Mesenchymal stem cell (in vitro differentiated cells and primary cell): ENCODE measurements around the gene TAMALIN.
A peak's percentile ranks its signal among the peaks of the same experiment; 100 is the strongest.

Source experiments
- DNase-seq: peaks from one replicate; pipeline ENCODE4 v3.0.0-alpha.2; 2013
- H2AFZ ChIP-seq: one replicate; pipeline ENCODE4 v1.6.1; 2013; ENCODE audit warnings: low read depth, mild to moderate bottlenecking, control low read depth, inconsistent platforms, low read length, moderate library complexity
- H2AK5ac ChIP-seq: 2 replicates; pipeline ENCODE4 v1.6.1; 2013; ENCODE audit warnings: low read length, moderate library complexity, mild to moderate bottlenecking, inconsistent platforms; ENCODE audit not compliant: severe bottlenecking
- H2BK120ac ChIP-seq: one replicate; pipeline ENCODE4 v1.6.1; 2013; ENCODE audit warnings: low read depth, mild to moderate bottlenecking, inconsistent platforms, low read length, moderate library complexity
- H2BK12ac ChIP-seq, 2 experiments: one replicate each; pipeline ENCODE4 v1.6.1; 2013; ENCODE audit warnings: inconsistent platforms in 2 of 2, low read length in 2 of 2, mild to moderate bottlenecking in 2 of 2, moderate library complexity in 2 of 2, control low read depth in 1 of 2
- H2BK15ac ChIP-seq: one replicate; pipeline ENCODE4 v1.6.1; 2013; ENCODE audit warnings: mild to moderate bottlenecking, low read depth, inconsistent platforms; ENCODE audit not compliant: poor library complexity, severe bottlenecking
- H2BK5ac ChIP-seq: 2 replicates; pipeline ENCODE4 v1.6.1; 2013; ENCODE audit warnings: low read depth, mild to moderate bottlenecking, low read length, control low read depth, inconsistent platforms; ENCODE audit not compliant: poor library complexity, severe bottlenecking
- H3K14ac ChIP-seq, 2 experiments: one replicate each; pipeline ENCODE4 v1.6.1; 2013; ENCODE audit warnings: inconsistent platforms in 2 of 2, low read length in 2 of 2, control low read depth in 1 of 2, mild to moderate bottlenecking in 1 of 2, moderate library complexity in 1 of 2
- H3K18ac ChIP-seq, 2 experiments: one replicate each; pipeline ENCODE4 v1.6.1; 2013; ENCODE audit warnings: inconsistent platforms in 2 of 2, low read length in 2 of 2, control low read depth in 1 of 2, low read depth in 1 of 2, mild to moderate bottlenecking in 1 of 2
- H3K23ac ChIP-seq, 2 experiments: one replicate each; pipeline ENCODE4 v1.6.1; 2013; ENCODE audit warnings: inconsistent platforms in 2 of 2, low read length in 2 of 2, mild to moderate bottlenecking in 2 of 2, moderate library complexity in 2 of 2, control low read depth in 1 of 2
- H3K27ac ChIP-seq: 2 replicates; pipeline ENCODE4 v1.5.1; 2013; ENCODE audit warnings: mild to moderate bottlenecking, moderate library complexity, low read length, control low read depth, inconsistent platforms; ENCODE audit not compliant: poor library complexity, severe bottlenecking
- H3K27me3 ChIP-seq, 2 experiments: 2 replicates each; pipeline versions ENCODE4 v1.6.1 to v1.7.0; 2013; ENCODE audit warnings: low read length in 2 of 2, mild to moderate bottlenecking in 2 of 2, moderate library complexity in 2 of 2, control low read depth in 1 of 2, inconsistent platforms in 1 of 2; ENCODE audit not compliant: control insufficient read depth in 1 of 2, insufficient read depth in 1 of 2
- H3K36me3 ChIP-seq, 2 experiments: 2 replicates each; pipeline versions ENCODE4 v1.6.1 to v1.7.0; 2013; ENCODE audit warnings: low read length in 2 of 2, control low read depth in 1 of 2, inconsistent platforms in 1 of 2, low read depth in 1 of 2, mild to moderate bottlenecking in 1 of 2; ENCODE audit not compliant: insufficient read depth in 2 of 2, control insufficient read depth in 1 of 2
- H3K4ac ChIP-seq, 2 experiments: one replicate each; pipeline ENCODE4 v1.6.1; 2013; ENCODE audit warnings: inconsistent platforms in 2 of 2, low read length in 2 of 2, mild to moderate bottlenecking in 2 of 2, moderate library complexity in 2 of 2, control low read depth in 1 of 2, low read depth in 1 of 2
- H3K4me1 ChIP-seq: 2 replicates; pipeline ENCODE4 v1.6.1; 2013; ENCODE audit warnings: low read depth, low read length, control low read depth; ENCODE audit not compliant: control insufficient read depth, insufficient read depth
- H3K4me2 ChIP-seq: 2 replicates; pipeline ENCODE4 v1.6.1; 2013; ENCODE audit warnings: low read length, mild to moderate bottlenecking, inconsistent platforms; ENCODE audit not compliant: poor library complexity, severe bottlenecking
- H3K4me3 ChIP-seq, 2 experiments: 2 replicates each; pipeline versions ENCODE4 v1.5.1 to v1.7.0; 2013; ENCODE audit warnings: low read length in 2 of 2, mild to moderate bottlenecking in 2 of 2, control low read depth in 1 of 2, low read depth in 1 of 2; ENCODE audit not compliant: insufficient read depth in 1 of 2
- H3K79me1 ChIP-seq: replicated peaks from 2 replicates; pipeline ENCODE4 v1.6.1; 2013; ENCODE audit warnings: mild to moderate bottlenecking, control low read depth, low read length, inconsistent platforms; ENCODE audit not compliant: poor library complexity, severe bottlenecking
- H3K9ac ChIP-seq: 2 replicates; pipeline ENCODE4 v1.7.0; 2013; ENCODE audit warnings: mild to moderate bottlenecking, low read length, moderate library complexity
- H3K9me3 ChIP-seq: 2 replicates; pipeline ENCODE4 v1.7.0; 2013; ENCODE audit warnings: mild to moderate bottlenecking, low read length; ENCODE audit not compliant: control insufficient read depth
- H4K8ac ChIP-seq: one replicate; pipeline ENCODE4 v1.6.1; 2013; ENCODE audit warnings: inconsistent platforms, mild to moderate bottlenecking, low read length, moderate library complexity
- H4K91ac ChIP-seq: one replicate; pipeline ENCODE4 v1.6.1; 2013; ENCODE audit warnings: mild to moderate bottlenecking, low read length, inconsistent platforms
- WGBS: methylation state at CpG from one replicate; pipeline ENCODE4 v1.1.7; 2013; ENCODE audit warnings: mixed read lengths; 5-methylcytosine and 5-hydroxymethylcytosine counted together

The TAMALIN gene

DNA sequence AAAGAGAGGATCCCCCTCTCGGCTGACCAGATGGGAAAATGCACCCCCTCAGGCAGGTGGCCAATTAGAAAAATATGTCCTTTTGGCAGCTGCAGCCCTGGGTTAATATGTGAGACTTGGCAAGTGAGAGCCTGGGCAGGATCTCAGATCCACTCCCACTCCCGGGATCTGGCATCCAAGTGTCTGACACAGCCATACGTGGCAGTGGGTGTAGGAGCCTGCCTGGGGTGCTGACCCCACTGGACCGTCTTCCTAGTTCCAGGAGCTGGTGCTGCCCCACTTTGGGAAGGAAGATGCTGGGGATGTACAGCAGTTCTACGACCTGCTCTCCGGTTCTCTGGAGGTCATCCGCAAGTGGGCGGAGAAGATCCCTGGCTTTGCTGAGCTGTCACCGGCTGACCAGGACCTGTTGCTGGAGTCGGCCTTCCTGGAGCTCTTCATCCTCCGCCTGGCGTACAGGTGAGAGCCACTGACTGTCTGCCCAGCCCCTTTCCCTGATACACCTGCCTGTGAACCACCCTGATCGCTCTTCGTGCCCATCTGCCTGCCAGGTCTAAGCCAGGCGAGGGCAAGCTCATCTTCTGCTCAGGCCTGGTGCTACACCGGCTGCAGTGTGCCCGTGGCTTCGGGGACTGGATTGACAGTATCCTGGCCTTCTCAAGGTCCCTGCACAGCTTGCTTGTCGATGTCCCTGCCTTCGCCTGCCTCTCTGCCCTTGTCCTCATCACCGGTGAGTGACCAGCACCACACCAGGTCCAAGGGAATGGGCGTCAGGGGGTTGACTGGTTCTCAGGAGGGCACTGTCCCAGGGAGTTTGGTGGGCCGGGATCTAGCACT, 50.3 kb downstream of the TAMALIN start:
- Histone ChIP-seq H3K4me2 (no peak overlapping the region), H2BK5ac (no peak overlapping the region), H2BK15ac (no peak overlapping the region), H4K8ac (no peak overlapping the region), H2BK12ac (no peak overlapping the region), H3K4me1 (no peaks in the 10 kb centered on the region), H2AK5ac (no peak overlapping the region), H3K18ac (no peak overlapping the region), H4K91ac (no peak overlapping the region), H3K14ac (no peak overlapping the region), H3K27ac (no peak overlapping the region), H3K9me3 (no peaks in the 10 kb centered on the region), H3K36me3 (peaks cover 0 to 16% of the 10 kb centered on the region in 2 experiments), H2BK120ac (no peak overlapping the region), H3K27me3 (no peaks in the 10 kb centered on the region), H3K4me3 (no peak overlapping the region), H3K9ac (peak overlapping the region; percentile 16), H2AFZ (no peak overlapping the region), H3K23ac (no peak overlapping the region), H3K4ac (no peak overlapping the region), H3K79me1 (no peaks in the 10 kb centered on the region)
- WGBS, result 93% methylated on average over 23 of the region's 23 CpGs
- DNase-seq, result no peak

DNA sequence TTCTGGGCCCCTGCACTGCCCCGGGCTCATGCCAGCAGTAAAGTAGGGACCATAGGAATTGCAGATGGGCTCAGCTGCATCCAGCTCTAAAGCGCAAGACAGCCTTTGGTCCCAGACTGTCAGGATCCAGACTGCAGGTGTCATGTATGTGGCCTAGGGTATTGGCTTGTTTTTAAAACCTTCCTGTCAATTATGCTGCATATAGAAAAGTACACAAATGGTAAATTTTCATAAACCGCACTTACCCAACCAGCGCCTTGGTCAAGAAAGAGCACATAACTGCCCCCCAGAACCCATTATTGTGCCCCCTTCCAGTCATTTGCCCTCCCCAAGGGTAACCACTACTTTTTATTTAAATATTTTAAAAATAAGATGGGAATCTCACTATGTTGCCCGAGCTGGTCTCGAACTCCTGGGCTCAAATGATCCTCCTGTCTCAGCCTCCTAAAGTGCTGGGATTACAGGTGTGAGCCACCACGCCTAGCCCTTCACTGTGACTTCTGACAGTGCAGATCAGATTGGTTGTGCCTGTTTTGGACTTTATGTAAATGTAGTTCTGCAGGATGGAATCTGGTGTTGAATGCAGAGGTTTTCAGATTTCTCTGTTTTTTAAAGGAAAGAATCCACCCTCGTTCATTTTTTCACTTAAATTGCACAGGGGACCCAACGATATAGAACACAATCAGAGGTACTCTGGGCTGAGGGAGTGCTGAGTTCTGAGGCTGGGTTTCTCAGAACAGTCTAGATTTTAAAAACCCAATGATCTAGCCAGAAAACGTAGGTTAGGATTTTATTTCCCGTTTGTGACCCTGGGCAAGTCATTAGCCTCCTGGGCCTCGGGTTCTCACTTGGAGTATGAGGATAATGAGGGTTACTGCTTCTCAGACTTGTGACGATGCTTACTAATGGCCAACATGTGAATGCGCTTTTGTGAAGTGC, 51.2 kb downstream of the TAMALIN start:
- Histone ChIP-seq H3K4me1 (no peaks in the 10 kb centered on the region), H2BK120ac (no peak overlapping the region), H2BK15ac (no peak overlapping the region), H3K79me1 (no peaks in the 10 kb centered on the region), H3K36me3 (peaks cover 0 to 16% of the 10 kb centered on the region in 2 experiments), H3K4me3 (no peak overlapping the region), H3K23ac (no peak overlapping the region), H2AK5ac (no peak overlapping the region), H3K27ac (no peak overlapping the region), H2BK5ac (no peak overlapping the region), H3K4ac (no peak overlapping the region), H3K9me3 (no peaks in the 10 kb centered on the region), H4K91ac (no peak overlapping the region), H3K18ac (no peak overlapping the region), H4K8ac (no peak overlapping the region), H3K27me3 (no peaks in the 10 kb centered on the region), H3K4me2 (no peak overlapping the region), H2BK12ac (no peak overlapping the region), H3K9ac (no peak overlapping the region), H2AFZ (no peak overlapping the region), H3K14ac (no peak overlapping the region)
- DNase-seq, result peak; percentile 44
- 87% methylated on average over 13 of the region's 14 CpGs for WGBS

DNA sequence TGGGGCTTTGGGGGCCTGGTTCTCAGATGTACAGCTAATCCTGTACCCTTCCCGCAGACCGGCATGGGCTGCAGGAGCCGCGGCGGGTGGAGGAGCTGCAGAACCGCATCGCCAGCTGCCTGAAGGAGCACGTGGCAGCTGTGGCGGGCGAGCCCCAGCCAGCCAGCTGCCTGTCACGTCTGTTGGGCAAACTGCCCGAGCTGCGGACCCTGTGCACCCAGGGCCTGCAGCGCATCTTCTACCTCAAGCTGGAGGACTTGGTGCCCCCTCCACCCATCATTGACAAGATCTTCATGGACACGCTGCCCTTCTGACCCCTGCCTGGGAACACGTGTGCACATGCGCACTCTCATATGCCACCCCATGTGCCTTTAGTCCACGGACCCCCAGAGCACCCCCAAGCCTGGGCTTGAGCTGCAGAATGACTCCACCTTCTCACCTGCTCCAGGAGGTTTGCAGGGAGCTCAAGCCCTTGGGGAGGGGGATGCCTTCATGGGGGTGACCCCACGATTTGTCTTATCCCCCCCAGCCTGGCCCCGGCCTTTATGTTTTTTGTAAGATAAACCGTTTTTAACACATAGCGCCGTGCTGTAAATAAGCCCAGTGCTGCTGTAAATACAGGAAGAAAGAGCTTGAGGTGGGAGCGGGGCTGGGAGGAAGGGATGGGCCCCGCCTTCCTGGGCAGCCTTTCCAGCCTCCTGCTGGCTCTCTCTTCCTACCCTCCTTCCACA, 52.0 kb downstream of the TAMALIN start:
- no peak overlapping the region for H3K18ac ChIP-seq
- 89% methylated on average over 23 of the region's 25 CpGs for WGBS

More for the DNA sequence above, 52.0 kb downstream of the TAMALIN start:
- Histone ChIP-seq H3K27me3 (no peaks in the 10 kb centered on the region), H2BK120ac (no peak overlapping the region), H4K8ac (no peak overlapping the region), H3K4me3 (no peak overlapping the region), H2AK5ac (no peak overlapping the region), H2BK15ac (no peak overlapping the region), H2BK5ac (no peak overlapping the region), H4K91ac (no peak overlapping the region), H3K4me2 (no peak overlapping the region), H2AFZ (no peak overlapping the region), H3K23ac (no peak overlapping the region), H3K9ac (no peak overlapping the region), H3K4ac (no peak overlapping the region), H3K9me3 (no peaks in the 10 kb centered on the region), H3K4me1 (no peaks in the 10 kb centered on the region), H3K27ac (no peak overlapping the region), H3K14ac (no peak overlapping the region), H3K79me1 (no peaks in the 10 kb centered on the region), H2BK12ac (no peak overlapping the region), H3K36me3 (peaks cover 0 to 16% of the 10 kb centered on the region in 2 experiments)
- DNase-seq, result peak; percentile 64
